Tongue (tissue), 2 donors: ENCODE results near the gene DMRT3. TPM values are rescaled to one million over a fixed set of nuclear protein-coding genes. Genes with fewer than 3 reads are reported as not detected.
A peak's percentile ranks its signal among the peaks of the same experiment; 100 is the strongest.
"Not testable (repeated sequence)": the region's sequence is repeated elsewhere in the genome, so short reads cannot be mapped to it uniquely, and the experiment has no call there.

Experiments used
- DNase-seq: peaks from one replicate; pipeline ENCODE4 v3.0.0-alpha.2; 2015
- total RNA-seq: library from RNA; depleted of rRNA; stranded (reverse); fragments of >200 nt; gene quantifications from one replicate; pipeline ENCODE4 v1.2.3, GENCODE V29; 2014

DMRT3 gene
- total RNA-seq, 1 donor from 2014 or later, result not detected

- not testable (repeated sequence) for DNase-seq
These were observed 22.1 kb downstream of the DMRT3 start for GRCh38 chr9:998299-999110.

GRCh38 chr9:1001838-1002237 lies 25.4 kb downstream of the DMRT3 start:
- no peak for DNase-seq

GRCh38 chr9:1002678-1003077 lies 26.2 kb downstream of the DMRT3 start:
- DNase-seq, result no peak

GRCh38 chr9:1005043-1005667 lies 28.7 kb downstream of the DMRT3 start:
- peak; percentile 84 for DNase-seq

- peak; percentile 61 for DNase-seq
These were observed 30.9 kb downstream of the DMRT3 start for GRCh38 chr9:1007312-1007711.

- DNase-seq, result no peak
These were observed 31.8 kb downstream of the DMRT3 start for GRCh38 chr9:1008216-1008615.

- DNase-seq, result peak; percentile 94
These were observed 32.7 kb downstream of the DMRT3 start for GRCh38 chr9:1009101-1009707.

GRCh38 chr9:1013021-1013420 lies 36.6 kb downstream of the DMRT3 start:
- no peak for DNase-seq

- DNase-seq, result peak; percentile 94
These were observed 37.8 kb downstream of the DMRT3 start for GRCh38 chr9:1014225-1014624.

- peak; percentile 68 for DNase-seq
These were observed 38.2 kb downstream of the DMRT3 start for GRCh38 chr9:1014640-1015039.

- peak; percentile 64 for DNase-seq
These were observed 41.7 kb downstream of the DMRT3 start for GRCh38 chr9:1018121-1018520.

- DNase-seq, result no peak
These were observed 47.7 kb downstream of the DMRT3 start for GRCh38 chr9:1024112-1024511.

GRCh38 chr9:1025131-1025530 lies 48.7 kb downstream of the DMRT3 start:
- DNase-seq, result no peak

GRCh38 chr9:1026219-1026618 lies 49.8 kb downstream of the DMRT3 start:
- DNase-seq, result no peak

- peak; percentile 67 for DNase-seq
These were observed 52.2 kb downstream of the DMRT3 start for GRCh38 chr9:1028501-1029190.

- DNase-seq, result peak; percentile 85
These were observed 55.6 kb downstream of the DMRT3 start for GRCh38 chr9:1031951-1032601.

- DNase-seq, result no peak
These were observed 57.8 kb downstream of the DMRT3 start for GRCh38 chr9:1034271-1034670.

GRCh38 chr9:1039589-1039988 lies 63.1 kb downstream of the DMRT3 start:
- no peak for DNase-seq
